IPS-15b (cell line): ENCODE results near the gene ZNF740.
"Not testable (repeated sequence)": the region's sequence is repeated elsewhere in the genome, so short reads cannot be mapped to it uniquely, and the experiment has no call there.

Experiments used
- H3K27me3 ChIP-seq: one replicate; pipeline ENCODE4 v1.6.1; 2013; ENCODE audit warnings: low read length; ENCODE audit not compliant: control insufficient read depth, insufficient read depth
- H3K36me3 ChIP-seq: one replicate; pipeline ENCODE4 v1.6.1; 2013; ENCODE audit warnings: low read length; ENCODE audit not compliant: control insufficient read depth, insufficient read depth
- H3K4me1 ChIP-seq: one replicate; pipeline ENCODE4 v1.6.1; 2013; ENCODE audit warnings: mild to moderate bottlenecking, low read length; ENCODE audit not compliant: control insufficient read depth, insufficient read depth
- H3K4me3 ChIP-seq: one replicate; pipeline ENCODE4 v1.5.1; 2013; ENCODE audit warnings: low read depth, low read length
- H3K9ac ChIP-seq: one replicate; pipeline ENCODE4 v1.6.1; 2013; ENCODE audit warnings: low read depth, mild to moderate bottlenecking, low read length
- H3K9me3 ChIP-seq: one replicate; pipeline ENCODE4 v1.6.1; 2013; ENCODE audit warnings: mild to moderate bottlenecking, low read length; ENCODE audit not compliant: control insufficient read depth, insufficient read depth

Gene ZNF740

GRCh38 chr12:53198486-53199110, 18.1 kb downstream of the ZNF740 start:
- H3K9me3 ChIP-seq = no peaks in the 10 kb centered on the region
- no peak overlapping the region for H3K4me3 ChIP-seq
- H3K27me3 ChIP-seq = peaks cover 65% of the 10 kb centered on the region
- H3K4me1 ChIP-seq = no peaks in the 10 kb centered on the region
- no peak overlapping the region for H3K9ac ChIP-seq
- H3K36me3 ChIP-seq = no peaks in the 10 kb centered on the region

DNA sequence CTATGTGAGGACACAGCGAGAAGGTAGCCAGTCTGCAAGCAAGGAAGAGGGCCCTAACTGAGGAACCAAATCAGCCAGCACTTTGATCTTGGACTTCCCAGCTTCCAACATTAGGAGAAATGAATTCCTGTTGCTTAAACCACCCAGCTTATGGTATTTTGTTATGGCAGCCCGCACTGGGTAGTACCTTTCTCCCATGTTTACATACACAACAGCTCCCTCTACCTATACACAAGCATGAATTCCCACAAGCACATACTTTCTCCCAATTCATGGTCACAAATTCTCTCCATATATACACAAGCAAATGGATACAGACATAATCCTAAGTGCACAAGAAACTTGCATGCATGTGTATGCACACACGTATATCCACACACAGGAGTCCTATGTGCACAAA, 19.2 kb downstream of the ZNF740 start:
- H3K9ac ChIP-seq = no peak overlapping the region
- H3K4me3 ChIP-seq = no peak overlapping the region
- peaks cover 54% of the 10 kb centered on the region for H3K27me3 ChIP-seq
- H3K36me3 ChIP-seq = no peaks in the 10 kb centered on the region
- H3K4me1 ChIP-seq = no peaks in the 10 kb centered on the region
- no peaks in the 10 kb centered on the region for H3K9me3 ChIP-seq

DNA sequence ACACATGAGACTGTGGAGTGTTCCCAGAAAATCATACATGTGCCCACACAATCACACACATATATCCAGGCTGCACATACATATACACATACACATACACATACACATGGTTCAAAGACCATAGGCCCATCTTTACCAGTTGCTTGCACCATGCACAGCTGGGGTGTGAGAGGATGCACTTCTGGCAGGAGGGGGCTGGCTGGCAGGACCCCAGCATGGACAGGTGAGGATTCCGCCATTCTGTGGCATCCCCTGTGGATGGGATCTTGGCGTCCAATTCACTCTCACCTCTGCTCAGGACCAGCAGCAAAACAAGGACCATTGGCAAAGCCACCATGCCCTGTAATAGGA, 19.6 kb downstream of the ZNF740 start:
- Histone ChIP-seq H3K27me3 (peaks cover 51% of the 10 kb centered on the region), H3K4me3 (no peak overlapping the region), H3K36me3 (no peaks in the 10 kb centered on the region), H3K4me1 (no peaks in the 10 kb centered on the region), H3K9me3 (no peaks in the 10 kb centered on the region), H3K9ac (no peak overlapping the region)

DNA sequence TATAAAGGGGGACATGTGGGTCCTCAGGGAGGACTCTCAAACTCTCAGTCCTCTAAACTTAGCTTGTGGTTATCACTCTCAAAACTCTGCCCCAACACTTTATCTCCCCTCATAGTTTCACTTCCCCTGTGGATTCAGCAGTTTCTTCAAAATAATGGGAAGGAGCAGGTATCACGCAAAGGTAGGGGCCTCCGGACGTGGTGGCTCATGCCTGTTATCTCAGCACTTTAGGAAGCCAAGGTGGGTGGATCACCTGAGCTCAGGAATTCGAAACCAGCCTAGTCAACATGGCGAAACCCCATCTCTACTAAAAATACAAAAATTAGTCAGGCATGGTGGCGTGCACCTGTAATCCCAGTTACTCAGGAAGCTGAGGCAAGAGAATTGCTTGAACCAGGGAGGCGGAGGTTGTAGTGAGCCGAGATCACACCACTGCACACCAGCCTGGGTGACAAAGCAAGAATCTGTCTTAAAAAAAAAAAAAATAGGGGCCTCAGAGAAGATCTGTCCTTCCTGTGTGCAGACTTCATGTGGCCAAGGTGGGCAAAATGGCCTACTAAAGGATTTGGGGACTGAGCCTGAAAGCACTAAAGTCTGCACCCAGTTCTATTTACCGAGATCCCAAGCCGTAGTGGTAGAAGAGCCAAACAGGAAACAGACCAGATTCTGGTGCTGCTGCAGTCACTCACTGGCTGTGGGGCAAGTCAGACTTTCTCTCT, 20.1 kb downstream of the ZNF740 start:
- Histone ChIP-seq H3K4me3 (no peak overlapping the region), H3K9ac (no peak overlapping the region), H3K27me3 (peaks cover 46% of the 10 kb centered on the region), H3K36me3 (no peaks in the 10 kb centered on the region), H3K4me1 (no peaks in the 10 kb centered on the region), H3K9me3 (no peaks in the 10 kb centered on the region)

DNA sequence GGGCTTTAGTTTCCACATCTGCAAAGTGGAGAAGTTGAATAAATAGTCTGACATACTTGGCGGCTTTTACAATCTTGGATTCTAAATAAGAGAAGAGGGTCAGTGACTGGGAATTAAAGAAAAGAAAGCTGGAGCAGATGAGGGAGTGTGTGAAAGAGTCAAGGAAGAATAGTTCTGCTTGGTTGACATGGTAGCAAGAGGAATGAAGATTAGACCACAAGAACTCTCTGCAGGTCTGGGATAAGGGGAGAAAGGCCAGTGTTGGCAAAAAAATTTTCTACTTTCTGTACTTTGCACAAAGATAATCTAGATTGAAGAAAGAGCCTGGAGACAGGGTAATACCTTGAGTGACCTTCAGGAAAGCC, 20.6 kb downstream of the ZNF740 start:
- Histone ChIP-seq H3K4me3 (no peak overlapping the region), H3K9me3 (no peaks in the 10 kb centered on the region), H3K36me3 (no peaks in the 10 kb centered on the region), H3K27me3 (peaks cover 40% of the 10 kb centered on the region), H3K4me1 (no peaks in the 10 kb centered on the region), H3K9ac (no peak overlapping the region)

DNA sequence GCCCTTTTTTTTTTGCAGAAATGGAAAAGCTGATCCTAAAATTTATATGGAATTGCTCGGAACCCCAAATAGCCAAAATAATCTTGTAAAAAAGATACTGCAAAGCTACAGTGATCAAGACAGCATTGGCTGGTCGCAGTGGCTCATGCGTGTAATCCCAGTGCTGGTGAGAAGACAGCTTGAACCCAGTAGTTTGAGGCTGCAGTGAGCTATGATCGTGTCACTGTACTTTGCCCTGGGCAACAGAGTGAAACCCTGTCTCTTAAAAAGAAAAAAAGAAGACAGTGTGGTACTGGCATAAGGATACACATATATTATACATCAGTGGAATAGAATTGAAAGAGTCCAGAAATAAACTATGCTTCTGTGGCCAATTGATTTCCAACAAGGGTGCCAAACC, 21.1 kb downstream of the ZNF740 start:
- no peaks in the 10 kb centered on the region for H3K9me3 ChIP-seq
- no peaks in the 10 kb centered on the region for H3K36me3 ChIP-seq
- H3K27me3 ChIP-seq = peaks cover 37% of the 10 kb centered on the region
- H3K4me3 ChIP-seq = no peak overlapping the region
- no peaks in the 10 kb centered on the region for H3K4me1 ChIP-seq
- H3K9ac ChIP-seq = no peak overlapping the region

DNA sequence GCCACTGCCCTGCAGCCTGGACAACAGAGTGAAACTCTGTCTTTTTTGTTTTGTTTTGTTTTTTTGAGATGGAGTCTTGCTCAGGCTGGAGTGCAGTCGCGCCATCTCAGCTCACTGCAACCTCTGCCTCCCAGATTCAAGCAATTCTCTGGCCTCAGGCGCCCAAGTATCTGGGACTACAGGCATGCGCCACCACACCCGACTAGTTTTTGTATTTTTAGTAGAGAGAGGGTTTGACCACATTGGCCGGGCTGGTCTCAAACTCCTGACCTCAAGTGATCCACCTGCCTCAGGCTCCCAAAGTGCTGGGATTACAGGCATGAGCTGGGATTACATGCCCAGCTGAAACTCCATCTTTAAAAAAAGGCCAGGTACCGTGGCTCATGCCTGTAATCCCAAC, 21.8 kb downstream of the ZNF740 start:
- H3K9me3 ChIP-seq, H3K4me1 ChIP-seq, H3K4me3 ChIP-seq, H3K36me3 ChIP-seq, H3K9ac ChIP-seq: not testable (repeated sequence)
- H3K27me3 ChIP-seq = peaks cover 33% of the 10 kb centered on the region

DNA sequence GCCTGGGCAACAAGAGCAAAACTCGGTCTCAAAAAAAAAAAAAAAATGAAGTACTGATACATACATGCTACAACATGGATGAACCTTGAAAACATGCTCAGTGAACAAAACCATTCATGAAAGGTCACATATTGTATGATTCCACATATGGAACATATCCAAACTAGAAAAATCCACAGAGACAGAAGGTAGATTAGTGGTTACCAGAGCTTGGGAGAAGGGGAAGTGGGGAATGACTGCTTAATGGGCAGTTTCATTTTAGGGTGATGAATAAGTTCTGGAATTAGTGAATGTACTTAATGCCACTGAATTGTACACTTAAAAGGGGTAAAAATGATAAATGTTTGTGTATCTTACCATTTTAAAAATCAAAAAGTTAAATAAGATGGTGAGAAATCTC, 23.8 kb downstream of the ZNF740 start:
- no peak overlapping the region for H3K4me3 ChIP-seq
- no peaks in the 10 kb centered on the region for H3K9me3 ChIP-seq
- H3K9ac ChIP-seq = no peak overlapping the region
- no peaks in the 10 kb centered on the region for H3K36me3 ChIP-seq
- peaks cover 2% of the 10 kb centered on the region for H3K4me1 ChIP-seq
- H3K27me3 ChIP-seq = peaks cover 16% of the 10 kb centered on the region

DNA sequence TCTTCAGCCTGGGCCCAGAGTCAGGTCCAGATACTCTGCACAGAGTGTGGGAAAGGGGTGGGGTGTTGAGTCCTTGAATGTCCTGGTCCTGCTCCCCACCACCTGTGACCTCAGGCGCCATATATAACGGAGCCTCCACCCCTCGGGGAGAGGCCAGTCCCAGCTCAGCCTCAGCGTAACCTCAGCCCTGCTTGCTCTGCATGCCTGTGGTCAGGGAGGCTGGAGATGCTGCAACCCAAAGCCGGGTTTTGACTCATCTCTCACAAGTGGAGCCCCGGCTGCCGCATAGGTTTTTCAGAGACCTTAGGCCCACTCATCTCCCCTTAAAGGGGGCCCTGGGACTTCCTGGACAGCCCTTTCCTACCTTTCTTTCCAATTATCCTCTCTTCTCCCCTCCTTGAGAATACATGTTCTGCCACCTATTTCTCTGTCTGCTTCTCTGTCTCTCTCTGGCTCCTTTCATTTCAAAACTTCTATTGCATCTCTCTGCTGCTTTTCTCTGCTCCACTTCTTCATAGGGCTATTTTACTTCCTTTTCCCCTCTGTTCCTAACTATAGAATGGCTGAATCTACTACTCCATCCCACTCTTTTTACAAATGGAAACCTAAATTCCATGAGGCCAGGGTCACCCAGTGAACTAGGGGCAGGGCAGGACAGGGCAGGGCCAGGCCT, 25.4 kb downstream of the ZNF740 start:
- H3K4me1 ChIP-seq = peaks cover 2% of the 10 kb centered on the region
- peaks cover 8% of the 10 kb centered on the region for H3K27me3 ChIP-seq
- no peak overlapping the region for H3K9ac ChIP-seq
- peaks cover 2% of the 10 kb centered on the region for H3K36me3 ChIP-seq
- H3K4me3 ChIP-seq = no peak overlapping the region
- no peaks in the 10 kb centered on the region for H3K9me3 ChIP-seq

DNA sequence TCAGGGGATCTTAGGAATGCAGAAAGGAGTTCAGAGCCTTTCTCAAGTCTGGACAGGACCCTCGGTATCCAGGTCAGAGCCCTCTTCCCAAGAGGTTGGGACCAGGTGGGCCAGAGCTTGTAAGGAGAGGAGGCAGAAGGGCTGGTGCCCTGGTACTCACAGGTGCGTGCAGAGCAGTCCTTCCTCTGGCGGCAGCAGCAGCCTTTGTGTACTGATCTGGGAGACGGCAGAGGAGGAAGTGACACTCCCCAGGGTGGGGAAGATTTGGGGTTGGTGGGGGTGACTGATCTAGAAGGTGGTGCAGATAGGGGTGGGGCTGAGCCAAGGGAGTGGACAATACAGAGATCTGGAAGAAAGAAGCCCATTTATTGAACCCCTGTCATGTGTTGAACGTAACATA, 26.5 kb downstream of the ZNF740 start, which contains the start of gene ITGB7:
Gene ITGB7, minus strand, starts transcription at position 210 of the 400 bp plus-strand sequence. CDS start 6,808 bp downstream, outside the sequence.
- H3K4me1 ChIP-seq = peaks cover 2% of the 10 kb centered on the region
- H3K4me3 ChIP-seq = no peak within 1 kb of the TSS
- no peak within 1 kb of the TSS for H3K9ac ChIP-seq
- peaks cover 4% of the 10 kb centered on the region for H3K27me3 ChIP-seq
- H3K36me3 ChIP-seq = peaks cover 12% of the 10 kb centered on the region
- no peaks in the 10 kb centered on the region for H3K9me3 ChIP-seq

GRCh38 chr12:53208435-53208834, 27.9 kb downstream of the ZNF740 start:
- H3K4me3 ChIP-seq = no peak overlapping the region

More at GRCh38 chr12:53208435-53208834, 27.9 kb downstream of the ZNF740 start:
- H3K4me1 ChIP-seq = peaks cover 2% of the 10 kb centered on the region
- no peaks in the 10 kb centered on the region for H3K9me3 ChIP-seq
- H3K36me3 ChIP-seq = peaks cover 23% of the 10 kb centered on the region
- H3K9ac ChIP-seq = no peak overlapping the region
- peaks cover 4% of the 10 kb centered on the region for H3K27me3 ChIP-seq
